GM18511 (cell line): ENCODE data around the gene PLA2G2F.
"Not testable (repeated sequence)": the region's sequence is repeated elsewhere in the genome, so short reads cannot be mapped to it uniquely, and the experiment has no call there.

Experiments used
- ATAC-seq: cut with Tn5 transposase; IDR thresholded peaks from one replicate; pipeline ENCODE4 v1.9.1; 2021; ENCODE audit warnings: mild to moderate bottlenecking, moderate library complexity; ENCODE audit not compliant: unreplicated experiment

PLA2G2F gene

GRCh38 chr1:20114021-20114648 is 25.0 kb upstream of the PLA2G2F start:
- no peak for ATAC-seq

DNA sequence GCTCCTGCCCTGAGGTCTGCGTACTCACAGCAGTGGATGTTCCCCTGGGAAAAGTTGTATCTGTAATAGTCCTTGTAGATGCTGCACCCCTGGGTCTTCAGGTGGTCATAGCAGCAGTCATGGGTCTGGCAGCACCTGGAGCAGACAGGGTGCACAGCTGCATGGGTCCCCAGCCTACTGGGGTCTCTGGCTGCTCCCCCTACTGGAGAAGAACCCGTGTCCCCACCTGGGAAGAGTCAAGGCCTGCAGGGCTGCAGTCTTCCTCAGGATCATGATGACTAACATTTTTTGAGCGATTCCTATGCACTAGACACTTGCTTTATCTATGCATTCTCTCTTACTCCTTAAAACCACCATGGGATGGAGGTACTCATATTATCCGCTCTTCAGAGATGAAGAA is 23.6 kb upstream of the PLA2G2F start:
- ATAC-seq: no peak

DNA sequence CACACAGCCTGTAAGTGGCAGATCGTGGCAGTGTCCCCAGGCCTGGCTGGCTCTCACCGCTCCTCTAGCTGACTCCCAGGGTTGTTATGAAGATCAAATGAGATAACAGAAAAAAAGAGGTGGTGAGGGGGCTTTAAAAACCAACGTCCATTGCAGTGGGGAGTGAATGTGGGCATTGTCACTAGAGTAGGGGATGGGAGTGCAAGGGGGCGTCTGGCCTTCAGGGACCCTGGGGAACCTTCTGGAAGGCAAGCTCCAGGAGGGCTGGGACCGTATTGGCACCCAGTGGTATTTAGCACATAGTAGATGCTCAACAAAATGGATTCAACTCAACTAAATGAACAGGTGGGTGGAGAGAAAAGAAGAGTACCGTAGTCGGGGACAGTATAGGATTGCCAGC is 23.2 kb upstream of the PLA2G2F start:
- ATAC-seq: no peak

DNA sequence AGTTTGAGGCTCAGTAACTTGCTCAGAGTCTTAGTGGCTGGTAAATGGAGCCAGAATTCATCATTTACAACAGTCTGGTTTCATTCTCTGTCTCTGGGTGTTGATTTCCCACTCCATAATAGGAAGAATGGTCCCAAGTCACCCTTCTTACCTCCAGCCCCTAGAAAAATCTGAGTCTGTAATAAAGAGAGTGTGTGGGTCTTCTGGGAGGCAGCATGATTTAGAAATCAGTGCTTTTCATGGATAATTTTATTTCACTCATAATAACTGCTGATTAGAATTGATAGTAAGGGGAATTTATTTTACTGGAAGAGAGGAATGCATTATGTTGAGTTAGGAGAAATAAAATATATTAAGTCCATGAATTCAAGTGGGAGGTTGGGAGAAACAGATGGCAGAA is 21.9 kb upstream of the PLA2G2F start:
- ATAC-seq: no peak

GRCh38 chr1:20119347-20119746 is 19.8 kb upstream of the PLA2G2F start, which contains the start of gene PLA2G2D:
Gene PLA2G2D (minus strand): TSS chr1:20119536. CDS start chr1:20119498, 38 bp downstream.
- ATAC-seq: no peak

DNA sequence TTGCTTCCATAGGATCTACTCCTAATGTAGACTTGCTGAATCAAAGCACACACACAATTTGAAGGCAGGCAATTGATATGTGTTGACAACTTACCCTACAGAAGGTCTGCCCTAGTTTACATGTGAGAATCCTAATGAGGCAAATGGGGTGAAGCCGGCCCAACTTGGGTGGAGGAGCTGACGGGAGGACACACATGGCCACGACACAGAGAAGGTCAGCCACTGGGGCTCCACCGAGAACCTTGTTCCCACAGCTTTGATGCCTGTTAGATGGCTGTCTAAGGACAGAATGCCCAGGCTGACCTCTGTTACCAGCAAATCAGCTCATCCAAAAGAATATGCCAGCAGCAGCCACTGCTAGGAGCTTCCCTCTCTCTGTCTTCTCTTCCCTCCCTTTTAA is 18.3 kb upstream of the PLA2G2F start:
- no peak for ATAC-seq

DNA sequence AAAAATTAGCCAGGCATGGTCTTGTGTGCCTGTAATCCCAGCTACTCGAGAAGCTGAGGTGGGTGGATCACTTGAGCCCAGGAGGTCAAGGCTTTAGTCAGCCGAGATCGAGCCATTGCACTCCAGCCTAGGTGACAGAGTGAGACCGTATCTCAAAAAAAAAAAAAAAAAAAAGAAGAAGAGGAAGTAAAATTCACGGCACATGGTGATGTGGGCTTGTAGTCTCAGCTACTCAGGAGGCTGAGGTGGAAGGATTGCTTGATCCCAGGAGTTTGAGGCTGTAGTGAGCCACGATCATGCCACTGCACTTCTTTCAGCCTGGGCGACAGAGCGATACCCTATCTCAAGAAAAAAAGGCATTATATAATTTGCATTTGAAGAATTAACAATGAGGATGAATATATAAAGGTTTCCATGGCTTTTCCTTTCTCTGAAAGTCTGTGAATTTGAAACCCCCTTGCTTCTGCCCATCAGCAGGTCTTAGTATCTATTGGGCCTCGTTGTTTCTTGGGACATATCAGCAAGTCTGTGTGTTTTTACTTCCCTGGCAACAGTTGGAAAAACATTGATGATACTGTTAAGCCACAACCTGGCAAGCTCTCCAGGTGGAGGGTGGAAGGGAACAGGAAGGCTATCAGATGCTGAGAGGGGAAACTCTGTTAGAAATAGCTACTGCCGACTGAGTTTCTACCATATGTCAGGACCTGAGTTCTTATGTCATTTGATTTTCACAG is 15.2 kb upstream of the PLA2G2F start:
- no peak for ATAC-seq

DNA sequence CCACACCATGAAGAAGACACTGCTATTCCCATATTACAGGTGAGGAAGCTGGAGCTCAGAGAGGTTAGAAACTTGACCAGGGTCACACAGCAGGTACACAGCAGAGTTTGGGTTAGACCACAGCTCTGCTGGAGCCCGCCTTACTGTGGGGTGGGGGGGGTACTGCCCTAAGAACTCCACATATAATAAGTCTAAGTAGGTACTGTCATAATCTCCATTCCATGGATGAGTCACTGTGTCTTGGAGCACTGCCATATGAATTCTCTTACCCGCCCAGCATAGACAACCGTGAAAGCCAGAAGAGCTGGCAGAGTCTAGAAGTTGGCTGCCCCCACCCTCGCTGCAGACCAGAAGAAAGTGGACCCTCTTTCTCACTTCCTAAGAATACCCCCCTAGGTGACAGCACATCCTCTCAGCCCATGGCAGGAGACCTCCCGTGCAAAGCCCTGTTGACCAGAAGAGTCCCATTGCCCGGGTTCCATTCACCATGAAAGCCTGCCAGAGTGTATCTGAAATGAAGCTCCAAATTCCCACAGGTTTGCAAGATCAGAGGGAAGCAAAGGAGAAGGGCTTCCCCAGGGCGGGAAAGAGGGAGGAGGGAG is 14.6 kb upstream of the PLA2G2F start:
- ATAC-seq: no peak

GRCh38 chr1:20125100-20125499 is 14.0 kb upstream of the PLA2G2F start:
- ATAC-seq: no peak

- no peak for ATAC-seq
Measured at GRCh38 chr1:20126041-20126805, 12.9 kb upstream of the PLA2G2F start.

DNA sequence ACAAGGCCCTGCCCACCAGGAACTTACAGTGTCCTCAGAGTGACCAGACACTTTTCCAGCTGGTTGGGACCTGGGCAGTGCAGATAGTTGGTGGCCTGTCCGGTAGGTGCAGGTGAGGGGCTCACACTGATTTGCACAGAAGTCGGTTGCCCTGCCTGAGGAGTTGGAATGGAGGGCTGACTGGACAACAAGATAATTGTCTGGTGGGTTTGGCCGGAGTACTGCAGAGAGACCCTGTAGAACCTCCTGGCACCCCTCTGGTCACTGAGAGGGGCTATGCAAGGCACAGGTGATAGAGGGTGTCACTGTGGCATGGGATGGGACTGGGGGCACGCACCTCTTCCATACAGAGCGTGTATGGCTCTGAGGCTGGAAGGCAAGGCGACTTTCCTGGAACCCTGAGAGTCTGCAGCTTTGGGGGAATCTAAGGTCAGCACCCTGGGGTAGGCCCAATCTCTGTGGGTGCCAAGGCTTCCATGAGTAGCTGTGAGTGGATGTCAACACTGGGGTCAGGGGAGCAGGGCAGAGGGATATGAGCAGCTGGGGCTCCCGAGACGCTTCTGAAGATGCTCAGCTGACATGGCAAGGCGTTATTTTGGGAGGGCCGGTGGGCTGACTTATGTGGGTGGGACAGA is 12.2 kb upstream of the PLA2G2F start:
- no peak for ATAC-seq

DNA sequence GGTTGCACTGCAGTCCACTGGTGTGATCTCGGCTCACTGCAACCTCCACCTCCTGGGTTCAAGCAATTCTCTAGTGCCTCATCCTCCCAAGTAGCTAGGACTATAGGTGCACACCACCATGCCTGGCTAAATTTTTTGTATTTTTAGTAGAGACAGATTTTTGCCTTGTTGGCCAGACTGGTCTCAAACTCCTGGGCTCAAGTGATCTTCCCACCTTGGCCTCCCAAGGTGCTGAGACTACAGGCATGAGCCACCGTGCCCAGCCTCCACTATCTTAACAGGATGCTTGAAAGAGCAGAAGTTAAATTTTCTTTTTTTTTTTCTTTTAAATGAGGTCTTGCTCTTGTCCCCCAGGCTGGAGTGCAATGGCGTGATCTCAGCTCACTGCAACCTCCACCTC is 8.6 kb upstream of the PLA2G2F start:
- ATAC-seq: not testable (repeated sequence)

DNA sequence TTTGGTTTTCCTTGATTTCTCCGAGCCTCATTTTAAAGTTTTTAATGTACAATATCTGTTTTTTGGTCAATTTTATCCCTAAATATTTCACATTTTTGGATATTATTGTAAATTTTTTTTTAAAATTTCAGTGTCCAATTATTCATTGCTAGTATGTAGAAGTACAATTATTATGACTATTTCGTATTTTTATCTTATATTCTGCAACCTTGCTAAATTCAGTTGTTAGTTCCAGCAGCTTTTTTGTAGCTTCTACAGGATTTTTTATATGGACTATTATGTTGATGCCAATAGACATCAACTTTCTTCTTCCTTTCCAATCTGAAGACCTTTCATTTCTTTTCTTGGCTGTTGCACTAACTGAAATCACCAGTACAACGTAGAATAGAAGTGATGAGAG is 4.1 kb upstream of the PLA2G2F start:
- ATAC-seq: no peak

DNA sequence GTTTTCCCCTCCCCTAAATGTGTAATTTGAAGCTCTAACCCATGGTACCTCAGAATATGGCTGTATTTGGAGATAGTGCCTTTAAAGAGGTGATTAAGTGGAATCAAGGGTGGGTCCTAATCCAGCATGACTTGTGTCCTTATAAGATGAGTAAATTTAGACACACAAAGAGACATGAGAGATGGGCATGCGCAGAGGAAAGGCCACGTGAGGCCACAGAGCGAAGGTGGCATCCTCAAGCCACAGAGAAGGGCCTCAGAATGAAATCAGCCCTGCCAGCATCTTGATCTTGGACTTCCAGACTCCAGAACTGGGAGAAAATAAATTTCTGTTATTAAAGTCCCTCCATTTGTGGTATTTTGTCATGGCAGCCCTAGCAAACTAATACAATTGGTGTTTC is 2.9 kb upstream of the PLA2G2F start:
- ATAC-seq: no peak

DNA sequence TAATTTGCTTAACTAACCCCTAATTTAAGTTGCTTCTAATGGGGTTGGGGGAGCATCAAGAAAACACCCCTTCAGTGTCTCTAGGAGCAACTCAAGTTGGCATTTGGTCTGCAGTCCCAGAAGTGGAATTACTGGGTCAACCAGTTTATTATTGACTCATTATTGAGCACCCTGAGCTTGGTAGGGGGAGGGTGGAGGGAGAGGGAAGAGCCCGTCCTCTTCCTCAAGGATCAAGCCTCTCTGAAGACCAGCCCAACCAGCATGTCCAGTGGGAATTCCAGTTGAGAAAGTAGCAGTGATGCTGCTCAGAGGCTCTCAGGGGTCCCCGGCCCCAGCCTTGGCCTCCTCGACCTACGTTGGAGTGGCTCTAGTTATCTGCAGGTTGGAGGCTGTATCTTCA is 2.1 kb upstream of the PLA2G2F start:
- ATAC-seq: no peak

DNA sequence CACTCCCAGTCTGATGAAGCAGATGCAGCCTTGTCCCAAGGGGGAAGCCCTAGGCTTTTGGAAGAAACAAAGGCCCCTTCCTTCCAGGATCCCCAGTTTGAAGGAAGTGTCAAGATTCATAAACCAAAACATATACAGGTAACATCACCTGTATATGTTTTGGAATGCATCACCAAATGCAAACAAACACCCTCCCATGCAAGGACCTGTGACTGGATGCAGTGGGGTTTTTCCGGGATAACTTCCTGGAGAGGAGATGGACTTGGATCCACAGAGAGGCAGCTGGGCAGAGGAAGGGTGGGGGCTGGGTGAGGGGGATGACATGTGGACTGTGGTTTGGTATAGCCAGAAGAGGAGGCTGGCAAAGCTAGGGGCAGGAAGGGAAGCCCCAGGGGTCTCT is 1.5 kb upstream of the PLA2G2F start:
- ATAC-seq: no peak

DNA sequence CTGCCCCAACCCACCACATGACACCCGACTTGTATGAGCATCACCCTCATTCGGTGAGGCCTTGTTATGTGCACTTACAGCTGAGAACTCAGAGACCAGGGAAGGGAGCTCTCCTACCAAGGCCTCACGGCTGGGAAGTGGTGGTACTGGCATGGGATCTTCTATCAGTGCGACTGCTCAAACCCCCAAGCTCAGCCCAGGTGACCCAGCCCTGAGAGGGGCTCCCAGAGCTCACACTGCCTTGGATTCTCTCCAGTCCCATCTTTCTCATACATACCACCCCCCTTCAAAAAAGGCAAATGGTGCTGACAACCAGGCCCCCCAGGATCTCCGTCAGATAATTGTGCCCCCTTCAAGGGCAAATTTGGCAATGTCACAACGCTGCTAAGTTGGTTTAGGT is 777 bp upstream of the PLA2G2F start:
- no peak for ATAC-seq

DNA sequence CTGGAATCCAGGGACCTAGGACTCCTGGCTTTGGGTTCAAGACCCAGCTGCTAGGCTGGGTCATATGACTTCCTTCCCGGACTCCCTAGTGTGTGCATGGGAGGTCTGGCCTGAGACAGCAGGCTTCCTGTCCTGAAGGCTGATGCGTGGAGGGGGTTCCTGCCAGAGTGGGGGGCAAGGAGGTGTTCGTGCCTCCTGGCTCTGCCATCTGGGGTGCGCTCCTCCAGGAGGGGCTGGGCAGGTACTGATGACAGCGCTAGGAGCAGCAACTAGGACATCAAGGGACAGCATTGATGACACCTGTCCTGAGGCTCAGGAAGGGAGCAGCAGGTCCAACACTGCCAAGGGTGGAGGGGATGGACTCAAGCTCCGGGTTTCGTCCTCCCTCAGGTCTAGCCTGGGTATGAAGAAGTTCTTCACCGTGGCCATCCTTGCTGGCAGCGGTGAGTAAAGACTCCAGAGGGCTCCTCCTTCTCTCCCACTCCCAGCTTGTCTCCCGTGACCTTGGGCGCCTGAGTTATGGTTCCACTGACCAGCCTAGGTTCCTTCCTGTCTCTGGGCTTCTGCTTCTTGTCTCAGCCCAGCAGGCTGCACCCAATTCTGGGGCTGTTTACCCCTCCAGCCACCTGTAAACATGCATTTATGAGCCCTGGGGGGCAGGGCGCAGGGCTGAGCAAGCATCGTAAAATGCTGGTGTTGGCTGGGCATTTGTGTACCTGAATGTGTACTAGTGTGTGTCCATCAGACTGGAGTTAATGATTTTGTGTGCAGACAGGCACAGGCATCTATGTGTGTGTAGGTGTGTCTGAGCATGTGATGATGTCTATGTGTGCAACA is 871 bp downstream of the PLA2G2F start:
- ATAC-seq: no peak

DNA sequence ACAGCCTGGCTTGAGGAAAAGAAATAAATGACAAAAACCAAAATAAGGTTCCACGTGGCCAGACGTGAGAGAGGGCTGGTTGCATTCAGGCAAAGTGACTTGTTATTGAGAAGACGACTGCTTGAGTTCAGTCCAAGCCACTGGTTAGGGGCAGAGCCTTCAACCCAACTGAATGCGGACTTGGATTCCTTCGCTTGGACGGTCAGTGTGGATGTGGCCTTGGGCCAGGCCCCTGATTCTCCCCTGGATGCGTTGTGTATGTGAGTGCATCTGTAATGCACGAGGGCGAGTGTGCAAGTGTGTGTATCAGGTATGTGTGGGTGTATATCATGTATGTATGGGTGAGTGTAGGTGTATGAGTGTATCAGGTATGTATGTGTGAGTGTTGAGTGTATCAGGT is 1.9 kb downstream of the PLA2G2F start:
- ATAC-seq: no peak

GRCh38 chr1:20141466-20141865 is 2.3 kb downstream of the PLA2G2F start:
- ATAC-seq: no peak
